GM21723 (cell line): ENCODE results near the gene PSAP.
"Not testable (repeated sequence)": the region's sequence is repeated elsewhere in the genome, so short reads cannot be mapped to it uniquely, and the experiment has no call there.

Experiments
- ATAC-seq: cut with Tn5 transposase; IDR thresholded peaks from one replicate; pipeline ENCODE4 v1.9.1; 2021; ENCODE audit warnings: mild to moderate bottlenecking, moderate library complexity; ENCODE audit not compliant: unreplicated experiment

Gene PSAP

GRCh38 chr10:71850743-71851464, at the start of gene PSAP:
TSS of gene PSAP (minus strand) at chr10:71851251. CDS start at chr10:71851221, 30 bp downstream.
- peak; percentile 90 for ATAC-seq

- no peak for ATAC-seq
These were observed 49.6 kb upstream of the PSAP start for GRCh38 chr10:71900441-71901180.

- no peak for ATAC-seq
These were observed 48.8 kb upstream of the PSAP start for GRCh38 chr10:71899665-71900412.

GRCh38 chr10:71898346-71898745, 47.3 kb upstream of the PSAP start:
- not testable (repeated sequence) for ATAC-seq

GRCh38 chr10:71893920-71894319, 42.9 kb upstream of the PSAP start:
- no peak for ATAC-seq

- ATAC-seq: no peak
These were observed 42.3 kb upstream of the PSAP start for GRCh38 chr10:71893258-71893815.

GRCh38 chr10:71891437-71891836, 40.4 kb upstream of the PSAP start:
- ATAC-seq: no peak

GRCh38 chr10:71889388-71889987, 38.4 kb upstream of the PSAP start:
- no peak for ATAC-seq

- peak; percentile 83 for ATAC-seq
These were observed 37.8 kb upstream of the PSAP start for GRCh38 chr10:71888623-71889387.

GRCh38 chr10:71888248-71888622, 37.2 kb upstream of the PSAP start:
- no peak for ATAC-seq

- ATAC-seq: no peak
These were observed 36.7 kb upstream of the PSAP start for GRCh38 chr10:71887743-71888142.

- no peak for ATAC-seq
These were observed 32.0 kb upstream of the PSAP start for GRCh38 chr10:71882813-71883659.

- no peak for ATAC-seq
These were observed 30.8 kb upstream of the PSAP start for GRCh38 chr10:71881647-71882355.

- not testable (repeated sequence) for ATAC-seq
These were observed 30.2 kb upstream of the PSAP start for GRCh38 chr10:71881307-71881624.

GRCh38 chr10:71880425-71881306, 29.6 kb upstream of the PSAP start:
- no peak for ATAC-seq

GRCh38 chr10:71878327-71879034, 27.4 kb upstream of the PSAP start:
- no peak for ATAC-seq

- ATAC-seq: no peak
These were observed 26.8 kb upstream of the PSAP start for GRCh38 chr10:71877821-71878220.
